ENCODE results near the gene NGB.
A peak's percentile ranks its signal among the peaks of the same experiment; 100 is the strongest.
"Not testable (repeated sequence)": the region's sequence is repeated elsewhere in the genome, so short reads cannot be mapped to it uniquely, and the experiment has no call there.

NGB gene

DNA sequence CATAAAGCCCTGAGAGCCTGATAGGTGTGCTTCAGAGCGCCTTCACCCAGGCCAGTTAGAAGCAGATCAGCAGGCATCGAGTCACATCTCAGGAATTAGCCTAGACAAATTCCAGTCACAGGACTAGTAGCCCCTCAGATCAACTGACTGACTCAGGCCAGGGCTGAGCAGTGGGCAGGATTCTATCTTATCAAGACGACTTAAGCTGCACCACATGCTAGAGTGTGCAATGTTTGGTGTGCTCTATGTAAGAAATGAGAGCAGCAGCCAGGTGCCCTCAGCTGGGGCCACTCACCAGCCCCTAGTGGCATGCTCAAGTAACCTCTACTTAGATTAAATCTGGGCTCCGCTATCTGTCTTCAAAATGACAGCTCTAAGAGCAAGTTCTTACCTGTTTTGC lies 19.7 kb upstream of the NGB start:
- DNase-seq: no peak

DNA sequence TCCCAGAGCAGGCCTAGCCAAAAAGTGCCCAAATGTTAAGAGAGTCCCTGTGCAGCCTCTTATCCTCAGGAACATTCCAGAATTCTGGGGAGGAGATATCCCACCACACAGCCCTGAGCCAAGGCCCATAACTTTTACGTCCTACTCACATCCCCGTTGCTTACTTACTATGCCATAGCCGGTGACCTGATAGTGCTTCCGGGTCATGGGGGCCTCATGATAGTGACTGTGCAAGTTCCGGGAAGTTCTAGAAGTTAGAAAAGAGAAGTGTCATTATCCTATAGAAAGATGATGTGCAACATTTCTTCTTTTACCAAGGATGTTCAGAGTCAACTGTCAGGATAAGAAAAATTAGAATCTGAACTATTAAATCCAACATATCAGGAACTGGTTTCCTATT lies 15.6 kb upstream of the NGB start:
- DNase-seq: no peak

- DNase-seq: no peak
Measured at GRCh38 chr14:77284466-77284865, 13.5 kb upstream of the NGB start.

GRCh38 chr14:77284066-77284465 lies 13.1 kb upstream of the NGB start:
- no peak for DNase-seq

- no peak for DNase-seq
Measured at GRCh38 chr14:77281852-77282410, 10.9 kb upstream of the NGB start.

DNA sequence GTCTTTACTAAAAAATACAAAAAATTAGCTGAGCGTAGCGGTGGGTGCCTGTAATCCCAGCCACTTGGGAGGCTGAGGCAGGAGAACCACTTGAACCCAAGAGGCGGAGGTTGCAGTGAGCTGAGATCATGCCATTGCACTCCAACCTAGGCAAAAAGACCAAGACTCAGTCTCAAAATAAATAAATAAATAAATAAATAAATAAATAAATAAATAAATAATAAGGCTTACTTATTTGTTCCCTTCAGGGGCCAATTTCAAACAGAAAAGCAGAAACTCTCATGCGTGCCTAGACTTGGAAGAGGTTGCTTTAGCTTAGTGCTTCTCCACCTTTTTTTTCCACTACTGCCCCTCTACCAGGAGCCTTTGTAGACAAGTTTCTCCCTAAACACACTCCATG lies 9.9 kb upstream of the NGB start:
- DNase-seq: not testable (repeated sequence)

- no peak for DNase-seq
Measured at GRCh38 chr14:77279719-77280118, 8.7 kb upstream of the NGB start.

DNA sequence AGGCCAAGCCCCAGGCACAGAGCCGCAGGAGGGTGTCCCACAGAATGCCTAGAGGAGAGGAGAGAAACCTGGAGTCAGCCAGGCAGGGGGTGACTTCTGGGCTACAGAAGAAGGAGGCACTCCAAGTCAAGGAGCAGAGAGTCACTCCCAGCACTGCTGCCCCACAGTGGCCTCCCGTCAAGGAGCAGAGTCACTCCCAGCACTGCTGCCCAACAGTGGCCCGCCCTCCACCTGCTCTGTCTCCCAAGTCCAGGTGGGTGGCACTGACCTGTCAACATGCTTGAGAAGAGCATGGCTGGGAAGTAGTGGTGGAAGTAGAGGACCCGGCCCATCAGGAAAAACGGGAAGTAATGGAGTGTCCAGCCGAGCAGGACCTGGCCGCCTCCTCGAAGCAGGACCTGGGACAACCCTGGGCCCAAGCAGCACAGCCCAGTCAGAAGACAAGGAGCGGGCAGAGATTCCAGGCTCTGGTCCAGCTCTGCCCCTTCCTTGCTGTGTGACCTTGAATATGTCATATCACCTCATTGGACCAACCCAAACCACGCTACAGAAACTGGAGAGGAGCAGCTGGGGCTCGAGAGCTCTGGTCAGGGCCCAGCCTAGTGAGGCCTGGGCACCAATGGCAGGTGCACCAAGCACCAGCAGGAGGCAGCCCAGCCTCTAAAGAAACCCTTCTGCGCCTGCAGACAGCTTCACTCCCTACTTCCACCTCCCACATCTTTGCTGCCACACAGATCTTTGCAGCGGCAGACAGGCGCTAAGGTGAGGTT lies 7.6 kb upstream of the NGB start:
- DNase-seq: no peak

- DNase-seq: no peak
Measured at GRCh38 chr14:77276959-77277358, 6.0 kb upstream of the NGB start.

DNA sequence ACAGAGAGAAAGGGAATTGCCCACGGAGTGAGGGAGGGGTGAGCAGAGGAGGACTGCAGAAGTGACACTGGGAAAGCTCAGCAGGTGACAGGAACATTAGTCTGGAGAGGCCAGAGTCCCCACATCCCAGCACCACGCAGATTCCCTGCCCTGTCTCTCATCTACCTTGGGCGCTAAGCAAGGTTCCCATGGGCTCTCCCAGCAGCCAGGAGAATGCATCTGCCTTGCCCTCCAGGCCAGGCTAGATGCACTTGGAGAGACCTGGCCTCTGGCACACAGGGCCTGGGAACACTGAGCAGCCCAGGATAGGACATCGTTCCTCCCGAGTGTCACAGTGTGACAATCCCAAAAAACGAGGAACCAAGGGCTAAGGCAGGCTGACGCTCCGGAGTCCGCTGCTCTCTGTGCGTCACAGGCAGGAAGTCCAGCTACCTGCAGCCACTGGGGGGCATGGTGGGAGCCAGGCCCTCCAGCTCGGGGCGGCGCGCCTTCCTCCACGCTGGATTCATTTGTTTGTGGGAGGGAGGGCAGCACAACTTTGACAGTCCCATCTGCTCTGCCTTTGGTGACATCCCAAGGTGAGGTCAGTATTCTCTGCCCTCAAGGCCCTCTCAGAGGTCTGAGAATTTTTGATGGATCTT lies 5.4 kb upstream of the NGB start:
- no peak for DNase-seq

GRCh38 chr14:77275601-77276017 lies 4.6 kb upstream of the NGB start:
- DNase-seq: no peak

DNA sequence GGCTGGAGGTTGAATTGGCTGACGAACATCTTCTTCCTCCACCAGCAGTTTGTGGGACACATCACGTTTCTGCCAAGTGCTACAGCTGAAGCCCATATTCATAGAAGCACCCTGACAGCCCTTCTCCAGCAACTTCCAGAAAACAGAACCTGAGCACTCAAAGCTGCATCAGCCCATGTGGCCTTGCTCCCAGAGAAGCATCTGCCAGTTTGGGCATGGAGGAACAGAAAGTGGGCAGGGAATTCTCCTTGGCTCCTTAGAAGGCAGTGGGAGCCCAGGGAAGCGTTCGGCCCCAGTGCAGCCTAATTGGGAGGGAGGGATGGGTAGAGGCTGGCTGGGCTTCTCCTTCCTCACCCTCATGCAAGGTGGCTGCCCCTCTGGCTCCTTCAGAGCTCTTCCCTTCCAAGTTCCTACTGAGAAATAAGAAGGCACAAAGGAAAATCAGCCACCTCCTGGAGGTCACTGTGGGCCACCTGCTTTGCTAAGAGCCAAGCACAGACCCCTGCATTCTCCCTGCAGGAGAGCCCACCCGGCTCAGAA lies 4.1 kb upstream of the NGB start:
- no peak for DNase-seq

DNA sequence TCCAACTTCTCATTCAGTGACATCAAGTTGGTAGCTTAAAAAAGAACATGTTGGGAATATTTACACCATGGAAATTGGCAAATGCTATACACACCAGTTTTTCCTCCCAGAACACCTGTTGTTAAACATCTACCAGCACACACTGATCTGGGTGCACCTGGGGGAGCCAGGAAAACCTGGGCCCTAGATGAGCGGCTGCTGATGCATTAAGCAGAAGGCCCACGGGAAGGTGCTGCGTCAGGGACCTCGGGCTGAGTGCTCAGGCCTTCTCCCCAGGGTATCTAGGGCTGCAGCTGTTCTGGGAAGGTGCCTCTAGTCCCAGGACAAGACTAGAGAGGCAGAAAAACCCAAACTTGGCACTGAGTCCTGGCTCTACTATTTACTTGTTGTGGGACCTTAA lies 2.8 kb upstream of the NGB start:
- DNase-seq: no peak

- DNase-seq: no peak
Measured at GRCh38 chr14:77272261-77272660, 1.3 kb upstream of the NGB start.

- DNase-seq: peak in 2 of 3 experiments; percentile 80 to 86
Measured at GRCh38 chr14:77270361-77271112, 469 bp downstream of the NGB start.

- peak in 2 of 3 experiments; percentile 87 to 94 for DNase-seq
Measured at GRCh38 chr14:77268989-77269600, 1.9 kb downstream of the NGB start.

DNA sequence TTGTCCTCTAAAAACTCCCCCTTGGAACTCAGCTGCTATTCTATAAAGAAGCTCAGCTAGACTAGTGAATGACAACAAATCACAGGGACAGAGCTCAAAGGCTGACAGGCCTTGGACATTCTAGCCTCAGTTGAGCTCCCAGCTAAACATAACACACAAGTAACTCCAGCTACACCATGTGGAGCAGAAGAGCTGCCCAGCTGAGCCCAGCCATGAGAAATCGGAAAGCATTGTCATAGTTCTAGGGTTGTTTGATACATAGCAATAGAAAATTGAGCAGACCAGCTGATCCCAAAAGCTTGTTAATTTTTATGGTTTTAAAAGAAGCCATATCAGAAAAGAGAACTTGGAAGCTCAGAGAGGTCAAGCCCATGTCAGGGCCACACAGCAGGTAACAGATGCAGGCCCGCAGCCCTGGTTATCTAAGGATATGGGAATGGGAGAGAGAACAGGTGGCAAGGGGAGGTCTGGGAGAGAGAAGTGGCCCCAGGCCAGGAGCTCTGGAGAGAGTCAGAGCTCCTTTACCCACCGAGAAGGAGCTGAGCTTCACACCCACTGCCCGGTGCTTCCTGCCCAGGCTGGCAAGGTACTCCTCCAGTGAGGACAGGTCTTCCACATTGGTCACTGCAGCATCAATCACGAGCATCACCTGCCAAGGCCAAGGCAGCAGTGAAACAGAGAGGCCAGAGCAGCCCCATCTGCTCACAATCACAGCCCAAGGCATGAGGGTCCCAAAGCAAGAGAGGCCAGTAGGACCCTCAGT lies 2.9 kb downstream of the NGB start:
- no peak for DNase-seq

- no peak for DNase-seq
Measured at GRCh38 chr14:77266336-77266735, 4.7 kb downstream of the NGB start.

- DNase-seq: no peak
Measured at GRCh38 chr14:77265561-77266335, 5.3 kb downstream of the NGB start.

DNA sequence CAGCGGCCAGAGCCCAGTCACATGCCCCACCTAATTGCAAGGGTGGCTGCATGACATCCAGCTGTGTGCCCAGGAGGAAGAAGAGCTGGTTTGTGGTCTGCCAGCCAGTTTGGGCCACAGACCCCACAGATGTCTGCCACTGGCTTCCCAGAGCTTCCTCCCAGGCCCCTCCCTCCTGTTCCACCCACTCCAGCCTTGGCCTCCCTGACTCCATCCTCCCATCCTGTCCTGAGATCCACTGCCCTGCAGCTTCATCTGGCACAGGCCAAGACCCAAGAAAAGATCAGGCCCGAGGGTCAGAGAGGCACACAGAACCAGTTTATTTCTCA lies 5.9 kb downstream of the NGB start:
- DNase-seq: no peak

DNA sequence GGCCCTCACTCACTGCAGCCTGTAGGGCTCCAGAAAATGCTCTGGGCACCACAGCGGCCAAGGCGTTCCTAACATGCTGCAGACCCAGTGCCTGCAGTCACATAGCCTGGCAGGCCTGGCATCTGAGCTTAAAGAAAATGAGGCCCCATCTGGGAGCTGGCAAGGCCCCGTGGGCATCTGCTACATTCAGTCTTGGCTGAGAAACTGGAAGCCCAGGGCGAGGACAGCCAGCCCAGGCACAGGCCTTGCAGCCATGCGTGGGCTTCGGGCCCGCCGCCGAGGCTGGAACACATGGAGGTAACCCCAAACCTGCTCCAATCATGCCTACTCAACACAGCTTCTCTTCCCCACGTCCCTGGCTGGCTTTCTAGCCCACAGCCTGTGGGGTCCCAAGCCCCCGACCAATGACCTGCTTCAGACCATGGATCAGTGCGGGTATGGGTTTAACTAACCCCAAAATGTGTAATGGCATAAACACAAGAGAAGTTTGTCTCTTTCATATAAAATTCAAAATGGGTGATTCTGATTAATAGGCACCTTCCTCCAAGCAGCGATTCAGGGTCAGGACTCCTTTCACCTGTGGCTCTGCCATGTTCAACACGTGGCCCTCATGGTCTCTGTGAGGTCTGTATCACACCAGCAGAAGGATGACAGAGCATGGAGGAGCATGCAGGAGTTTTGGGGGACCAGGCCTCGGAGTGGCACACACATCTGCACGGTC lies 6.4 kb downstream of the NGB start:
- DNase-seq: no peak

Measured in NCI-H1417 (cell line).